ENCODE measurements around the gene HMGB2. TPM values are rescaled to one million over a fixed set of nuclear protein-coding genes. Genes with fewer than 3 reads are reported as not detected.

HMGB2 gene
- polyA plus RNA-seq, 4 donors: 263 to 393 (median 349) TPM

GRCh38 chr4:173289353-173289727 lies 44.8 kb downstream of the HMGB2 start:
- no peak for DNase-seq (ENCODE audit: low read depth in 4 of 4, low spot score in 3 of 4)

GRCh38 chr4:173288698-173289352 lies 45.3 kb downstream of the HMGB2 start:
- no peak for DNase-seq (ENCODE audit: low read depth in 4 of 4, low spot score in 3 of 4)

GRCh38 chr4:173288296-173288695 lies 45.9 kb downstream of the HMGB2 start:
- DNase-seq (ENCODE audit: low read depth in 4 of 4, low spot score in 3 of 4): no peak

GRCh38 chr4:173287486-173287885 lies 46.7 kb downstream of the HMGB2 start:
- DNase-seq (ENCODE audit: low read depth in 4 of 4, low spot score in 3 of 4): no peak

GRCh38 chr4:173284463-173284862 lies 49.7 kb downstream of the HMGB2 start:
- no peak for DNase-seq (ENCODE audit: low read depth in 4 of 4, low spot score in 3 of 4)

- no peak for DNase-seq (ENCODE audit: low read depth in 4 of 4, low spot score in 3 of 4)
These were observed 51.5 kb downstream of the HMGB2 start for GRCh38 chr4:173282626-173283025.

GRCh38 chr4:173282256-173282562 lies 51.9 kb downstream of the HMGB2 start:
- no peak for DNase-seq (ENCODE audit: low read depth in 4 of 4, low spot score in 3 of 4)

GRCh38 chr4:173281406-173282255 lies 52.5 kb downstream of the HMGB2 start:
- DNase-seq (ENCODE audit: low read depth in 4 of 4, low spot score in 3 of 4): no peak

Other genes starting within 250 kb of the HMGB2 start
- gene GALNT7, start 165.5 kb downstream of the HMGB2 start, polyA plus RNA-seq (ENCODE audit: insufficient read length in 4 of 4): 10 to 100 TPM; 15.8 to 42.0 (median 36.1) TPM
- gene SAP30, start 36.6 kb upstream of the HMGB2 start, polyA plus RNA-seq (ENCODE audit: insufficient read length in 4 of 4): 10 to 100 TPM; 10.9 to 14.1 (median 13.3) TPM
- under 1 TPM; 0.31 to 0.66 (median 0.57) TPM for gene SCRG1, start 64.8 kb upstream of the HMGB2 start, polyA plus RNA-seq (ENCODE audit: insufficient read length in 4 of 4)
- gene HAND2, start 195.9 kb upstream of the HMGB2 start, polyA plus RNA-seq (ENCODE audit: insufficient read length in 4 of 4): 1 to 10 TPM in 1 of 4 donors, under 1 TPM in 2, not detected in 1; 0.11 to 1.2 (median 0.64) TPM